HG03354 (cell line): Measurements from ENCODE around the gene CDCP1.

Source experiments
- ATAC-seq: cut with Tn5 transposase; IDR thresholded peaks from one replicate; pipeline ENCODE4 v1.9.1; 2021; ENCODE audit warnings: mild to moderate bottlenecking; ENCODE audit not compliant: unreplicated experiment, poor library complexity, severe bottlenecking

The CDCP1 gene

DNA sequence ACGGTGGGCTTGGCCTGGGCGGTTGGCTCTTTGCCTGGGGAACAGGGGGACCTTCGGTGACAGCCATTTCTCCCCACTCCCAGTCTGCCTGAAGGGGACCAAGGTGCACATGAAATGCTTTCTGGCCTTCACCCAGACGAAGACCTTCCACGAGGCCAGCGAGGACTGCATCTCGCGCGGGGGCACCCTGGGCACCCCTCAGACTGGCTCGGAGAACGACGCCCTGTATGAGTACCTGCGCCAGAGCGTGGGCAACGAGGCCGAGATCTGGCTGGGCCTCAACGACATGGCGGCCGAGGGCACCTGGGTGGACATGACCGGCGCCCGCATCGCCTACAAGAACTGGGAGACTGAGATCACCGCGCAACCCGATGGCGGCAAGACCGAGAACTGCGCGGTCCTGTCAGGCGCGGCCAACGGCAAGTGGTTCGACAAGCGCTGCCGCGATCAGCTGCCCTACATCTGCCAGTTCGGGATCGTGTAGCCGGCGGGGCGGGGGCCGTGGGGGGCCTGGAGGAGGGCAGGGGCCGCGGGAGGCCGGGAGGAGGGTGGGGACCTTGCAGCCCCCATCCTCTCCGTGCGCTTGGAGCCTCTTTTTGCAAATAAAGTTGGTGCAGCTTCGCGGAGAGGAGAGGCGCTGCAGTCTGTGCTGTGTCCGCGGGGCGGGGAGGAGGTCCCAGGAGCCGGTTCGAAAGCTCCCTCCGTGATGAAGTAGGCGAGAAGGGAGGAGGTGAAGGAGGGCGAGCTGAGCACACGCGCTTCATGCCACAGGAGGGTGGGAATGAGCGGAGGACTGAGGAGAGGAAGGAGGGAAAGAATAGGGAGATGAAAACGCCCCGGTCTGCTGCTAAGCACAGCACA lies 110.5 kb downstream of the CDCP1 start:
- no peak for ATAC-seq

GRCh38 chr3:45034612-45035252 lies 111.4 kb downstream of the CDCP1 start:
- peak; percentile 43 for ATAC-seq

DNA sequence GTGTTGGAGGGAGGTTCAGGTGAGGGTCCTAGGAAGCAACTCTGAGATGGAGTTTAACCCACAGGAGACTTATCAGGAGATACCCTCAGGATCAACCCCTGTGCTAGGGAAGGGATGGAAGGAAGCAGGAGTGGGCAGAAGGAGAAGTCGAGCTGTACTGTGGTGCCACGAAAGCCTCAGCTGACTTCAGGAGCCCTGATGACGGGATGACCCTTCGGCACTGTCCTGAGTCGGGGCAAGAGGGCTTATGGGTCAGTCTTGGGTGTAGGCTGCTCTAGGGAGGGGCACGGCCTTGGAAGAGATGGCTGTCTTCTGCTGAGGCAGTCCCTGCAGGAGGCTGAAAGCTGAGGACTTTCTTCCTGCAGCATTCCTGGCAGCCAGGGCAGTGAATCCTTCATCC lies 112.4 kb downstream of the CDCP1 start:
- ATAC-seq: no peak
